Mucosa of stomach (tissue), 1 donor: ENCODE data around the gene KPNA4.

Experiments used
- H3K27me3 ChIP-seq: one replicate; pipeline ENCODE4 v1.7.0; 2013; ENCODE audit warnings: mild to moderate bottlenecking, low read length; ENCODE audit not compliant: control insufficient read depth, insufficient read depth
- H3K36me3 ChIP-seq: one replicate; pipeline ENCODE4 v1.7.0; 2013; ENCODE audit warnings: low read length; ENCODE audit not compliant: control insufficient read depth, insufficient read depth
- H3K4me1 ChIP-seq: one replicate; pipeline ENCODE4 v1.7.0; 2013; ENCODE audit warnings: mild to moderate bottlenecking, low read length; ENCODE audit not compliant: control insufficient read depth, insufficient read depth
- H3K4me3 ChIP-seq: one replicate; pipeline ENCODE4 v1.7.0; 2013; ENCODE audit warnings: low read length
- H3K9ac ChIP-seq: one replicate; pipeline ENCODE4 v1.7.0; 2013; ENCODE audit warnings: mild to moderate bottlenecking, low read length, moderate library complexity
- H3K9me3 ChIP-seq: one replicate; pipeline ENCODE4 v1.7.0; 2013; ENCODE audit warnings: mild to moderate bottlenecking, low read length, moderate library complexity; ENCODE audit not compliant: control insufficient read depth
- donor health status: Pancreatic carcinoma.

The KPNA4 gene

GRCh38 chr3:160446522-160447056 is 118.8 kb downstream of the KPNA4 start:
- Histone ChIP-seq H3K4me3 (no peak overlapping the region), H3K36me3 (no peaks in the 10 kb centered on the region), H3K4me1 (peaks cover 6% of the 10 kb centered on the region), H3K9ac (no peak overlapping the region), H3K27me3 (no peaks in the 10 kb centered on the region), H3K9me3 (no peaks in the 10 kb centered on the region)

GRCh38 chr3:160445854-160446253 is 119.5 kb downstream of the KPNA4 start:
- no peaks in the 10 kb centered on the region for H3K27me3 ChIP-seq
- no peaks in the 10 kb centered on the region for H3K36me3 ChIP-seq
- no peaks in the 10 kb centered on the region for H3K9me3 ChIP-seq
- H3K4me1 ChIP-seq, result peaks cover 6% of the 10 kb centered on the region
- no peak overlapping the region for H3K9ac ChIP-seq
- no peak overlapping the region for H3K4me3 ChIP-seq
